HL-60 (cell line): ENCODE measurements around the gene RBM15.

Source experiments
- DNase-seq, 2 experiments: peaks; one replicate each; pipeline ENCODE4 v3.0.0-alpha.2; 2010 to 2020; ENCODE audit warnings: low read depth in 1 of 2, low spot score in 1 of 2
- H3K27ac ChIP-seq: fragments of 250-450 bp; sonication (Bioruptor Pico); replicated peaks from 2 replicates; pipeline ENCODE4 v1.5.1; 2020; ENCODE audit warnings: mild to moderate bottlenecking, moderate library complexity
- H3K27me3 ChIP-seq: fragments of 250-450 bp; sonication (Bioruptor Pico); 2 replicates; pipeline ENCODE4 v1.5.1; 2021; ENCODE audit warnings: mild to moderate bottlenecking, moderate library complexity; ENCODE audit not compliant: insufficient read depth, poor library complexity, severe bottlenecking
- H3K4me3 ChIP-seq: replicated peaks from 2 replicates; pipeline ENCODE4 v1.5.1; 2011; ENCODE audit warnings: mild to moderate bottlenecking, control low read depth, low read length; ENCODE audit not compliant: insufficient read depth
- GABPA ChIP-seq: IDR thresholded peaks from 2 replicates; pipeline ENCODE4 v1.6.1; 2012; ENCODE audit warnings: low read depth
- POLR2AphosphoS5 ChIP-seq: IDR thresholded peaks from 2 replicates; pipeline ENCODE4 v1.6.1; 2012; ENCODE audit warnings: low read depth
- SPI1 ChIP-seq: IDR thresholded peaks from 2 replicates; pipeline ENCODE4 v1.6.1; 2012; ENCODE audit warnings: low read depth, mild to moderate bottlenecking, borderline replicate concordance
- TF ChIP-seq, protein P1 (sequence below): IDR thresholded peaks from one replicate; pipeline ENCODE4 v1.5.1; 2011; ENCODE audit warnings: low read length, control low read depth, inconsistent platforms; ENCODE audit not compliant: insufficient read depth
- TF ChIP-seq, protein P2 (sequence below): IDR thresholded peaks from 2 replicates; pipeline ENCODE4 v1.6.1; 2012; ENCODE audit warnings: low read depth; ENCODE audit not compliant: insufficient replicate concordance

The RBM15 gene

GRCh38 chr1:110385369-110385768 lies 46.2 kb downstream of the RBM15 start:
- no peak for DNase-seq
- H3K27ac ChIP-seq: peak overlapping the region; percentile 89
- H3K4me3 ChIP-seq: no peak overlapping the region
- H3K27me3 ChIP-seq: no peaks in the 10 kb centered on the region
- TF ChIP-seq GABPA: no peak
- no peak for TF ChIP-seq SPI1
- no peak for TF ChIP-seq POLR2AphosphoS5
- TF ChIP-seq, protein P1, sequence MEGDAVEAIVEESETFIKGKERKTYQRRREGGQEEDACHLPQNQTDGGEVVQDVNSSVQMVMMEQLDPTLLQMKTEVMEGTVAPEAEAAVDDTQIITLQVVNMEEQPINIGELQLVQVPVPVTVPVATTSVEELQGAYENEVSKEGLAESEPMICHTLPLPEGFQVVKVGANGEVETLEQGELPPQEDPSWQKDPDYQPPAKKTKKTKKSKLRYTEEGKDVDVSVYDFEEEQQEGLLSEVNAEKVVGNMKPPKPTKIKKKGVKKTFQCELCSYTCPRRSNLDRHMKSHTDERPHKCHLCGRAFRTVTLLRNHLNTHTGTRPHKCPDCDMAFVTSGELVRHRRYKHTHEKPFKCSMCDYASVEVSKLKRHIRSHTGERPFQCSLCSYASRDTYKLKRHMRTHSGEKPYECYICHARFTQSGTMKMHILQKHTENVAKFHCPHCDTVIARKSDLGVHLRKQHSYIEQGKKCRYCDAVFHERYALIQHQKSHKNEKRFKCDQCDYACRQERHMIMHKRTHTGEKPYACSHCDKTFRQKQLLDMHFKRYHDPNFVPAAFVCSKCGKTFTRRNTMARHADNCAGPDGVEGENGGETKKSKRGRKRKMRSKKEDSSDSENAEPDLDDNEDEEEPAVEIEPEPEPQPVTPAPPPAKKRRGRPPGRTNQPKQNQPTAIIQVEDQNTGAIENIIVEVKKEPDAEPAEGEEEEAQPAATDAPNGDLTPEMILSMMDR: no peak
- TF ChIP-seq, protein P2, sequence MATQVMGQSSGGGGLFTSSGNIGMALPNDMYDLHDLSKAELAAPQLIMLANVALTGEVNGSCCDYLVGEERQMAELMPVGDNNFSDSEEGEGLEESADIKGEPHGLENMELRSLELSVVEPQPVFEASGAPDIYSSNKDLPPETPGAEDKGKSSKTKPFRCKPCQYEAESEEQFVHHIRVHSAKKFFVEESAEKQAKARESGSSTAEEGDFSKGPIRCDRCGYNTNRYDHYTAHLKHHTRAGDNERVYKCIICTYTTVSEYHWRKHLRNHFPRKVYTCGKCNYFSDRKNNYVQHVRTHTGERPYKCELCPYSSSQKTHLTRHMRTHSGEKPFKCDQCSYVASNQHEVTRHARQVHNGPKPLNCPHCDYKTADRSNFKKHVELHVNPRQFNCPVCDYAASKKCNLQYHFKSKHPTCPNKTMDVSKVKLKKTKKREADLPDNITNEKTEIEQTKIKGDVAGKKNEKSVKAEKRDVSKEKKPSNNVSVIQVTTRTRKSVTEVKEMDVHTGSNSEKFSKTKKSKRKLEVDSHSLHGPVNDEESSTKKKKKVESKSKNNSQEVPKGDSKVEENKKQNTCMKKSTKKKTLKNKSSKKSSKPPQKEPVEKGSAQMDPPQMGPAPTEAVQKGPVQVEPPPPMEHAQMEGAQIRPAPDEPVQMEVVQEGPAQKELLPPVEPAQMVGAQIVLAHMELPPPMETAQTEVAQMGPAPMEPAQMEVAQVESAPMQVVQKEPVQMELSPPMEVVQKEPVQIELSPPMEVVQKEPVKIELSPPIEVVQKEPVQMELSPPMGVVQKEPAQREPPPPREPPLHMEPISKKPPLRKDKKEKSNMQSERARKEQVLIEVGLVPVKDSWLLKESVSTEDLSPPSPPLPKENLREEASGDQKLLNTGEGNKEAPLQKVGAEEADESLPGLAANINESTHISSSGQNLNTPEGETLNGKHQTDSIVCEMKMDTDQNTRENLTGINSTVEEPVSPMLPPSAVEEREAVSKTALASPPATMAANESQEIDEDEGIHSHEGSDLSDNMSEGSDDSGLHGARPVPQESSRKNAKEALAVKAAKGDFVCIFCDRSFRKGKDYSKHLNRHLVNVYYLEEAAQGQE: no peak

DNA sequence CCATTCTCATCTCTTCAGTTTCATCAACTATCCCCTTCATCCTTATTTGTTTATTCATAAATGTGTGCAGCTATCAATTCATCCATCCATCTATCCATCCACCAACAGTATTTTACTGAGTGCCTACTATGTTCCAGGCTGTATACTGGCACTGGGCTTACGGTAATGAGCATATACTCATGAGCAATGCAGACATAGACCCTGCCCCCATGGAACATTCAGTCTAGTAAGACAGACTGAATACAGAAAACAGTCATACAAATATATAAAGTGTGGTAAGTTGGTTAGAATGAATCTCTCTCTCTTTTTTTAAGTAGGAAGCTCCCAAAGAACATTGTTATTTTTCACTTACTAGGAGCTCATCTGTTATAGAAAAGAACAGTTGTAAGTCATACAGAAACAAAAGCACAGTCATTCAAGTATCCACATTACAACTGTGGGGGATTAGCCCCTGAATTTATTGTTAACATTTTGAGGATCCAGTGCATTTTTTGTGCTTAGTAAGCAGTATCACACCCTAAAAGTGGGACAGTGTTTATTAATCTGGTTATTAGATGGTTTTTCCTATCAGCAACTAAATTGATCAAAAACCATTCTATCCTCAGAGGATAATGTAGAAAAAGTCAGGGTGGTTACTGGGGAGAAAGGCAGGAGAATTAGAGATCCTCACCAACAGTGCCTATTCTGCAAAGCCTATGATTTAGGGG lies 48.0 kb downstream of the RBM15 start:
- Histone ChIP-seq H3K27ac (no peak overlapping the region), H3K27me3 (no peaks in the 10 kb centered on the region), H3K4me3 (no peak overlapping the region)
- DNase-seq: no peak
- no peak for TF ChIP-seq SPI1
- no peak for TF ChIP-seq POLR2AphosphoS5
- TF ChIP-seq, protein P2: no peak
- TF ChIP-seq, protein P1: no peak
- no peak for TF ChIP-seq GABPA

DNA sequence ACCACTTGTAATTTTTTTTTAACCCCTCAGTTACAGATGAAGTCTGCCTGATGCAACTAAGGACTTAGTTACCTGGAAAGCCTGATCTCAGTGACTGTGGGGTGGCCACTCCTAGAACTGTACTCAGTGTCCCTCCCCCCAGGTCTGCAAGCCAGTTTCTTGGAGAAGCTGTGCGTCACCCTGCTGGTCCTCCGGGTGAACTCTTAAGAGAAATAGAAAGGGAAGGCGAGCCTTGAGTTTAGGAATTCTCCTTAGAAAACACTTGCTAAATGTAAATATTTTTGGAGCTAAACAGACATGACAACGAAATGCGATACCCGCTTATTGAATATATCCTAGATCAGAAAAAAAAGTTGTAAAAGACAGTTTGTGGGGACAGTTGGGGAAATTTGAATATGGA lies 50.9 kb downstream of the RBM15 start:
- Histone ChIP-seq H3K4me3 (no peak overlapping the region), H3K27ac (no peak overlapping the region), H3K27me3 (no peaks in the 10 kb centered on the region)
- DNase-seq: no peak
- TF ChIP-seq GABPA (no peak), SPI1 (no peak)
- TF ChIP-seq, protein P2: no peak
